Smooth muscle cell (in vitro differentiated cells): ENCODE data around the gene TFCP2L1. TPM values are rescaled to one million over a fixed set of nuclear protein-coding genes. Genes with fewer than 3 reads are reported as not detected.

Experiments
- DNase-seq: peaks from one replicate; lab custom pipeline; 2025; ENCODE audit not compliant: unreplicated experiment; lab: John Stamatoyannopoulos, UW
- H2AFZ ChIP-seq: fragments of 200-600 bp; sonication (generic); 2 replicates; pipeline ENCODE4 v1.6.0; 2016; ENCODE audit warnings: antibody characterized with exemption, low read depth, mild to moderate bottlenecking
- H3F3A ChIP-seq: fragments of 200-600 bp; sonication (generic); 2 replicates; pipeline ENCODE4 v1.6.0; 2017; ENCODE audit warnings: antibody characterized with exemption, low read depth
- H3K27ac ChIP-seq: fragments of 200-600 bp; sonication (generic); 2 replicates; pipeline ENCODE4 v1.5.1; 2016; ENCODE audit warnings: low read depth, mild to moderate bottlenecking
- H3K27me3 ChIP-seq: fragments of 200-600 bp; sonication (generic); 2 replicates; pipeline ENCODE4 v1.6.1; 2016; ENCODE audit warnings: low read depth, mild to moderate bottlenecking
- H3K36me3 ChIP-seq: fragments of 200-600 bp; sonication (generic); 2 replicates; pipeline ENCODE4 v1.5.1; 2016; ENCODE audit warnings: low read depth
- H3K4me1 ChIP-seq: fragments of 200-600 bp; sonication (generic); 2 replicates; pipeline ENCODE4 v1.5.1; 2016; ENCODE audit warnings: low read depth
- H3K4me2 ChIP-seq: fragments of 200-600 bp; sonication (generic); 2 replicates; pipeline ENCODE4 v1.6.0; 2016; ENCODE audit warnings: mild to moderate bottlenecking
- H3K4me3 ChIP-seq: fragments of 200-600 bp; sonication (generic); 2 replicates; pipeline ENCODE4 v1.5.1; 2016; ENCODE audit warnings: mild to moderate bottlenecking
- H3K79me2 ChIP-seq: fragments of 200-600 bp; sonication (generic); 2 replicates; pipeline ENCODE4 v1.6.0; 2016; ENCODE audit warnings: low read depth, mild to moderate bottlenecking
- H3K9ac ChIP-seq: fragments of 200-600 bp; sonication (generic); 2 replicates; pipeline ENCODE4 v1.6.0; 2016; ENCODE audit warnings: low read depth
- H3K9me3 ChIP-seq: fragments of 200-600 bp; sonication (generic); replicated peaks from 2 replicates; pipeline ENCODE4 v1.5.1; 2016; ENCODE audit warnings: low read depth
- H4K20me1 ChIP-seq: fragments of 200-600 bp; sonication (generic); 2 replicates; pipeline ENCODE4 v1.6.0; 2016; ENCODE audit warnings: low read depth
- CTCF ChIP-seq: fragments of 200-600 bp; sonication (generic); IDR thresholded peaks from 2 replicates; pipeline ENCODE4 v1.5.1; 2017; ENCODE audit warnings: borderline replicate concordance, mild to moderate bottlenecking, antibody characterized with exemption; ENCODE audit not compliant: insufficient read depth, poor library complexity, severe bottlenecking
- WGBS: methylation state at CpG from one replicate; pipeline ENCODE4 v1.1.7; 2016; ENCODE audit warnings: low lambda C conversion rate; 5-methylcytosine and 5-hydroxymethylcytosine counted together
- polyA plus RNA-seq: library from polyadenylated mRNA; unstranded; fragments of >200 nt; fragmentation: Nextera tagmentation; extraction: Ambion mirVana; gene quantifications from 2 replicates; pipeline ENCODE4 v1.2.1, GENCODE V29; 2016
- total RNA-seq: library from RNA; depleted of rRNA; stranded (reverse); fragments of >200 nt; gene quantifications from 2 replicates; pipeline ENCODE4 v1.2.3, GENCODE V29; 2014

The TFCP2L1 gene
- total and polyA plus RNA-seq, 2 experiments from 2014 or later, result 0.13 TPM; not detected in 1

- H3K4me2 ChIP-seq, result no peak overlapping the region
- no peak overlapping the region for H3K9ac ChIP-seq
- H4K20me1 ChIP-seq, result no peaks in the 10 kb centered on the region
- no peaks in the 10 kb centered on the region for H3K36me3 ChIP-seq
- H3K9me3 ChIP-seq, result no peaks in the 10 kb centered on the region
- peaks cover 5% of the 10 kb centered on the region for H3K27me3 ChIP-seq
- TF ChIP-seq CTCF, result no peak
- no peaks in the 10 kb centered on the region for H3K79me2 ChIP-seq
- H2AFZ ChIP-seq, result no peak overlapping the region
- no peak overlapping the region for H3K4me3 ChIP-seq
- no peaks in the 10 kb centered on the region for H3K4me1 ChIP-seq
- no peaks in the 10 kb centered on the region for H3F3A ChIP-seq
- H3K27ac ChIP-seq, result no peak overlapping the region
- DNase-seq, result no peak
- 81% methylated on average over 14 of the region's 14 CpGs for WGBS
Measured at GRCh38 chr2:121293450-121294325, 8.7 kb upstream of the TFCP2L1 start.

GRCh38 chr2:121291251-121291580, 6.2 kb upstream of the TFCP2L1 start:
- H2AFZ ChIP-seq, result no peak overlapping the region
- H3K79me2 ChIP-seq, result no peaks in the 10 kb centered on the region
- H3K4me3 ChIP-seq, result no peak overlapping the region
- no peaks in the 10 kb centered on the region for H3K36me3 ChIP-seq
- H3F3A ChIP-seq, result no peaks in the 10 kb centered on the region
- 94% methylated on average over 5 of the region's 5 CpGs for WGBS
- H4K20me1 ChIP-seq, result no peaks in the 10 kb centered on the region
- peaks cover 15% of the 10 kb centered on the region for H3K27me3 ChIP-seq
- no peak overlapping the region for H3K4me2 ChIP-seq
- H3K9me3 ChIP-seq, result no peaks in the 10 kb centered on the region
- H3K4me1 ChIP-seq, result no peaks in the 10 kb centered on the region
- H3K27ac ChIP-seq, result no peak overlapping the region
- no peak overlapping the region for H3K9ac ChIP-seq
- TF ChIP-seq CTCF, result no peak
- no peak for DNase-seq

GRCh38 chr2:121289271-121289670, 4.3 kb upstream of the TFCP2L1 start:
- no peak overlapping the region for H2AFZ ChIP-seq
- no peak overlapping the region for H3K4me2 ChIP-seq
- H3K4me1 ChIP-seq, result peaks cover 2% of the 10 kb centered on the region
- H4K20me1 ChIP-seq, result no peaks in the 10 kb centered on the region
- no peaks in the 10 kb centered on the region for H3K9me3 ChIP-seq
- H3K9ac ChIP-seq, result no peak overlapping the region
- no peak overlapping the region for H3K4me3 ChIP-seq
- WGBS, result 92% methylated on average over 5 of the region's 5 CpGs
- TF ChIP-seq CTCF, result no peak
- H3F3A ChIP-seq, result no peaks in the 10 kb centered on the region
- H3K79me2 ChIP-seq, result no peaks in the 10 kb centered on the region
- no peak overlapping the region for H3K27ac ChIP-seq
- H3K27me3 ChIP-seq, result peaks cover 34% of the 10 kb centered on the region
- H3K36me3 ChIP-seq, result no peaks in the 10 kb centered on the region
- DNase-seq, result no peak
